Measurements from ENCODE around the gene BCL11B.

GRCh38 chr14:99221445-99221844 is 50.6 kb downstream of the BCL11B start:
- TF ChIP-seq CTCF (IDR thresholded peaks at IDR 0.05; ENCODE audit: insufficient read depth, low read length, poor library complexity, severe bottlenecking) = no peak
- no peak for TF ChIP-seq EZH2phosphoT487 (conservative IDR thresholded peaks at IDR 0.05; ENCODE audit: low read length)

Data from SU-DHL-6 (cell line).